Measurements from ENCODE around the gene TBX2. TPM values are rescaled to one million over a fixed set of nuclear protein-coding genes. Genes with fewer than 3 reads are reported as not detected.

TBX2 gene
- total and polyA plus RNA-seq, 2 of the 4 experiments (the other 2 are of a cell fraction), result 20.1 to 64.1 TPM

DNA sequence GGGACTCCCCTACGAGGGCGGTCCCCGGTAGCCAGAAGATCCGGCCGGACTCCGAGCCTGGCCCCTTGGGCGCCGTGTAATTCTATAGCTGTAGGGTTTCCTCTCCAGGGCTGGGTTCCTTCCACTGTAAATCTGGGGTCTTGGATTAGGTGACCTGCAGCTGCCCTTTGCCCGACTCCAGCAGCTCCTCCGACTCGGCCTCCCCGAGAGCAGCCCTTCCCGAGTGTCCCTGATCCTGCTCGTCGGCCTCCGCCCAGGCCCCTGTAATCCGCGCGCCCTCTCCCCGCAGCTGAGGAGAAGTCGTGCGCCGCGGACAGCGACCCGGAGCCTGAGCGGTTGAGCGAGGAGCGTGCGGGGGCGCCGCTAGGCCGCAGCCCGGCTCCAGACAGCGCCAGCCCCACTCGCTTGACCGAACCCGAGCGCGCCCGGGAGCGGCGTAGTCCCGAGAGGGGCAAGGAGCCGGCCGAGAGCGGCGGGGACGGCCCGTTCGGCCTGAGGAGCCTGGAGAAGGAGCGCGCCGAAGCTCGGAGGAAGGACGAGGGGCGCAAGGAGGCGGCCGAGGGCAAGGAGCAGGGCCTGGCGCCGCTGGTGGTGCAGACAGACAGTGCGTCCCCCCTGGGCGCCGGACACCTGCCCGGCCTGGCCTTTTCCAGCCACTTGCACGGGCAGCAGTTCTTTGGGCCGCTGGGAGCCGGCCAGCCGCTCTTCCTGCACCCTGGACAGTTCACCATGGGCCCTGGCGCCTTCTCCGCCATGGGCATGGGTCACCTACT lies 5.5 kb downstream of the TBX2 start:
- Histone ChIP-seq H2BK20ac (ENCODE audit: low read depth, low read length) (no peak overlapping the region), H3K27me3 (ENCODE audit: control insufficient read depth, insufficient read depth, low read length) (no peaks in the 10 kb centered on the region), H3K4me2 (ENCODE audit: low read depth, low read length) (peak overlapping the region; percentile 83), H3K56ac (ENCODE audit: extremely low read depth, insufficient read depth, low read length) (peak overlapping the region; percentile 87), H3K18ac (ENCODE audit: low read depth, low read length) (peak overlapping the region; percentile 30; the same call in 1 of the 2 replicates), H4K8ac (ENCODE audit: low read depth in 2 of 2, low read length in 2 of 2) (peak overlapping the region; percentile 59 to 81; a peak in 3 of 4 replicates), H3K27ac (ENCODE audit: insufficient read depth, low read length) (peak overlapping the region; percentile 100), H2BK5ac (ENCODE audit: low read depth, low read length, poor library complexity, severe bottlenecking) (peak overlapping the region; percentile 91), H3K4me3 (ENCODE audit: insufficient read depth, low read depth, low read length) (peak overlapping the region; percentile 98), H3K23ac (ENCODE audit: low read depth, low read length) (peak overlapping the region; percentile 92), H4K91ac (ENCODE audit: insufficient read depth, low read depth, low read length) (peak overlapping the region; percentile 85), H2BK15ac (ENCODE audit: low read depth, low read length) (no peak overlapping the region), H2AK5ac (ENCODE audit: low read depth, low read length) (peak overlapping the region; percentile 68), H2AK9ac (replicated peaks; ENCODE audit: low read depth, low read length, poor library complexity) (peak overlapping the region; percentile 93), H3K9me3 (ENCODE audit: control insufficient read depth, insufficient read depth, low read length) (no peaks in the 10 kb centered on the region), H2AFZ (replicated peaks; ENCODE audit: low read length, poor library complexity) (peak overlapping the region; percentile 54), H3K36me3 (ENCODE audit: control insufficient read depth, insufficient read depth, low read length) (peaks cover 80% of the 10 kb centered on the region), H3K9ac (ENCODE audit: low read depth, low read length) (peak overlapping the region; percentile 100), H3K14ac (replicated peaks; ENCODE audit: low read depth, low read length) (peak overlapping the region; percentile 98), H4K5ac (ENCODE audit: low read depth, low read length) (peak overlapping the region; percentile 26), H3K9me1 (ENCODE audit: insufficient read depth, low read length) (no peaks in the 10 kb centered on the region), H3K79me1 (ENCODE audit: low read depth in 1 of 2, low read length in 2 of 2) (peaks cover 0 to 4% of the 10 kb centered on the region in 2 experiments; a peak in 2 of 4 replicates), H3K4me1 (ENCODE audit: control insufficient read depth, insufficient read depth, low read length) (peaks cover 30% of the 10 kb centered on the region), H4K20me1 (ENCODE audit: insufficient read depth, low read length) (peaks cover 70% of the 10 kb centered on the region), H2BK120ac (ENCODE audit: low read depth, low read length) (peak overlapping the region; percentile 69), H3K4ac (ENCODE audit: low read depth, low read length) (peak overlapping the region; percentile 91)
- dilution Hi-C loops (cut with HindIII; ENCODE audit: low sequenced_read_pairs, unreplicated experiment) (no loop called here), intact Hi-C loops (cut with micrococcal nuclease) (no loop called here), in situ Hi-C loops (cut with MboI; ENCODE audit: low sequenced_read_pairs) (loop anchor here (5.0 kb wide), 1 partner anchor 683 kb away; no protein-coding TSS in a partner anchor)
- no TSS peak for BruUV-seq (replicated peaks)
- TF ChIP-seq RCOR1 (IDR thresholded peaks at IDR 0.05; ENCODE audit: insufficient replicate concordance, low read length) (no peak), CEBPB (IDR thresholded peaks at IDR 0.05; ENCODE audit: low read depth, low read length) (no peak), CHD1 (IDR thresholded peaks at IDR 0.05; ENCODE audit: low read depth, low read length) (no peak), MAZ (IDR thresholded peaks at IDR 0.05; ENCODE audit: borderline replicate concordance, low read depth, low read length) (no peak), MAFK (IDR thresholded peaks at IDR 0.05; ENCODE audit: low read depth, low read length) (no peak)
- TF ChIP-seq, protein P1, sequence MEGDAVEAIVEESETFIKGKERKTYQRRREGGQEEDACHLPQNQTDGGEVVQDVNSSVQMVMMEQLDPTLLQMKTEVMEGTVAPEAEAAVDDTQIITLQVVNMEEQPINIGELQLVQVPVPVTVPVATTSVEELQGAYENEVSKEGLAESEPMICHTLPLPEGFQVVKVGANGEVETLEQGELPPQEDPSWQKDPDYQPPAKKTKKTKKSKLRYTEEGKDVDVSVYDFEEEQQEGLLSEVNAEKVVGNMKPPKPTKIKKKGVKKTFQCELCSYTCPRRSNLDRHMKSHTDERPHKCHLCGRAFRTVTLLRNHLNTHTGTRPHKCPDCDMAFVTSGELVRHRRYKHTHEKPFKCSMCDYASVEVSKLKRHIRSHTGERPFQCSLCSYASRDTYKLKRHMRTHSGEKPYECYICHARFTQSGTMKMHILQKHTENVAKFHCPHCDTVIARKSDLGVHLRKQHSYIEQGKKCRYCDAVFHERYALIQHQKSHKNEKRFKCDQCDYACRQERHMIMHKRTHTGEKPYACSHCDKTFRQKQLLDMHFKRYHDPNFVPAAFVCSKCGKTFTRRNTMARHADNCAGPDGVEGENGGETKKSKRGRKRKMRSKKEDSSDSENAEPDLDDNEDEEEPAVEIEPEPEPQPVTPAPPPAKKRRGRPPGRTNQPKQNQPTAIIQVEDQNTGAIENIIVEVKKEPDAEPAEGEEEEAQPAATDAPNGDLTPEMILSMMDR (conservative IDR thresholded peaks at IDR 0.05; ENCODE audit: low read depth, low read length), result no peak
- DNase-seq (peak; percentile 41), ATAC-seq (ENCODE audit: low read depth) (no peak)
- POLR2A ChIA-PET (ENCODE audit: unreplicated experiment), result interaction anchor here (0.5 kb wide), 1 partner anchor 203 kb away, joined by 7 read pairs; no protein-coding TSS in a partner anchor
- 0% methylated on average over 43 of the region's 71 CpGs; no CpG with 5 or more reads in 1 of the 2 experiments for WGBS, 2 experiments (ENCODE audit: extremely low coverage in 2 of 2, insufficient read length in 1 of 2)
- CTCF ChIA-PET, result no interaction called here
